ENCODE measurements around the gene AKIRIN2.

Gene AKIRIN2

DNA sequence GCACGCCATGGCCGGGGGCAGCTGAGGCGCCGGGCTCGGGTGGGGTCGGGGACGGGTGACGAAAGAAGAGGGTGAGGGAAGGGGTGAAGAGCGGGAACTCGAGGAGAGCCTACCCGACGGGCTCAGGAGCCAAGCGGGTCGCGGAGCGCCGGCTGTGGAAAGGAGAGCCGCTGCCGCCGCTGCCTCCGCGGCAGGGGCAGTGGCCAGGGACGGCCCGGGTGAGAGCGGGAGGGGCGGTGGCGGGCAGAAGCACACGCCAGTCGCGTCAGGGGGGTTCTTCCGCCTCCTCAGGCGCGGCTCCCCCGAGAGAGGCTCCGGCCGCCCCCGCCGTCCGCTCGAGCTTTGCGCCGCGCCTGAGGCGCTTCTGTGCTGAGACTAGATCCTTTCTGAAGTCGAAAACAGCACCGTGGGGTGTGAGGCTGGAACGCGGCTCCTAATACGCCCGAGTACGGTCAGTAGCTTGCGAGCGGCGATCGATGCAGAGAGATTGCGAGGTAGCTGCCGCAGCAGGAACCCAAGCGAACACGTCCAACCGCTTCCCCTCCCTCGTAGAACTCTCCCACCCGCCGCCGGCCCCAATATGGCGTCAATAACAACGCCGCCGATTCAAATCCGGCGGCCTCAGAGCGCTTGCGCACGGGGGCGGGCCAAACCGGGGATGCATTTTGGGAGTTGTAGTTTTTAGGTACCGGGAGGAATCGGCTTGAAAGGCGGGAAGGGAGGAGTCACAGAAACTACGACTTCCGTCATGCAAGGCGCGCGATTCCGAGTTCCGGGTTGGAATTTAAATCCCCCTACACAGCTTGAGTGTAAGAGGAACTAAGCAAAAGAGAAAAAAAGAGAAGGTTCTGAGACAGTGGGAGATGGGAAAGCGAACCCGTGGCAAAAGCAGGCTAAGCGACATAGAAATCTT is at the start of gene AKIRIN2:
TSS of gene AKIRIN2 (minus strand) at position 558 of the 913 bp plus-strand sequence. CDS start at position 9, 549 bp downstream.
- peak within 1 kb of the TSS; percentile 81 to 99 (median 98) for H3K27ac ChIP-seq
- H3K4me3 ChIP-seq: peak within 1 kb of the TSS; percentile 65 to 98 (median 79)

DNA sequence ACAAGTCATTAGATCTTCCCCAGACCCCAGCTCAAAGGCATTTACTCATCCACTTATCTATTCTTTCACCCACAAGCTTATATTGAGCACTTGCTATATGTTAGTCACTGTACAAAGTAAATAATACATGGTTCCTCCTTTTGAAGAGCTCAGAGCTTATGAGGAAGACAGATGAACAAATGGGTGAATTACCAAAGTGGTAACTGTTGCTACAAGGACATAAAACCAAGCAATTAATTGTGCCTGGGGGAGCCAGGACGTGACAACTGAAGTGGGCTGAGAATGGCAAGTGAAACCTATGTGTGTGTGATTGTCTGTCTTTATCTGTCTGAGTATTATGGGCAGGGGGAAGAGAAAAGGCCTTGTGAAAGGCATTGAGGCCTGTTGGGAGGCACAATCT is 45.6 kb upstream of the AKIRIN2 start:
- H3K27ac ChIP-seq: peak overlapping the region in 1 of 21 experiments; percentile 16

DNA sequence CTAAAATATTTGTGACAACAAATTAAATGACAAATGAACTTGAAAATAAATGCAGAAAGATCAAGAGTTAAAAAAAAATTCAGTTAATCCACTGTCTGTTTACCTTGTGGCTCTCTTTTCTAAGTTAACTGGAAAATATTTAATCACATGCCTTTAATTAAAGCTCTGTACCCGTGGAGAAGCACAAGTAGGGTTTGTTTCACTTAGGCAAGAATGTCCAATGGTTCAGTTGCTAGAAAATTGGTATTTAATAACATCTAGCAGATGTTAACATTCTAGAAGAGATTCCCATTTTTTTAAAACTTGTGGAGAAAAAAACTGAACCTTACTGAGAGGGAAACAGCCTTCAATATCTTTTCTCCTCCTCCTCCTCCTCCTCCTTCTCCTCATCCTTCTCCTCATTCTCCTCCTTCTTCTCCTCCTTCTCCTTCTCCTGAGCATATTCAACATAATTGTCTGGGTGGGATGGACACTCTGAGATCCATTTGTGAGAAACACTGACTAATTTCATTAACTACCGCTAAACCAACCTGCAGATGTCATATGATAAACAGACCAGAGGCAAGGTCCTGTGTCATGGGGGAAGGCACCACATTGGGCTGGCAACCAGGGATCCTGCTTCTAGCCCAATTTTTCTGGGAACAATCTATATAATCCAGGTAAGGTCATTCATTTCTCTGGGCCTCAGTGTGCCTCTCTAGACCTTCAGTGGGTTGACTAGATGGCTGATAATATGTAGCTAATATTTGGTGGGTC is 44.1 kb upstream of the AKIRIN2 start:
- no peak overlapping the region for H3K27ac ChIP-seq

More for the DNA sequence above, 45.6 kb upstream of the AKIRIN2 start:
- H3K4me3 ChIP-seq: no peak overlapping the region

DNA sequence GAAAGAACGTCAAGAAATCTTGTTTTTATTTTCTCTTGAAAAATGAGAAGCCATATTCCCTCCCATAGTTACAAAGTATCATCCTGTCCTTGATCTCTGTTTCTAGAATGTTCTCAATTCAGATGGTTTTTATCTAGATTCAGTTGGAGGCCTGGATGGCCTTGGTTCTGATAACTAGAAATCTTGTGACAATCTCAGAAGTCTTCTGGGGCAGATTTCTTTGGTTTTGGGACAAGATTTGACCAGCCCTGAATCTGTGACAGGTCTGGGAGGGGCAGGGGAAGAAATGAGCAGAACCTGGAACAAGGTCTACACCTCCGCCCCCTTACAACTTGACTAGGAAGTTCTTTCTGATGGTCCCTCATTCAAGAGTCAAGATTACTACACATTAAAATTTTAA is 41.4 kb upstream of the AKIRIN2 start:
- Histone ChIP-seq H3K4me3 (no peak overlapping the region), H3K27ac (no peak overlapping the region)

More for the DNA sequence above, 44.1 kb upstream of the AKIRIN2 start:
- H3K4me3 ChIP-seq: no peak overlapping the region

DNA sequence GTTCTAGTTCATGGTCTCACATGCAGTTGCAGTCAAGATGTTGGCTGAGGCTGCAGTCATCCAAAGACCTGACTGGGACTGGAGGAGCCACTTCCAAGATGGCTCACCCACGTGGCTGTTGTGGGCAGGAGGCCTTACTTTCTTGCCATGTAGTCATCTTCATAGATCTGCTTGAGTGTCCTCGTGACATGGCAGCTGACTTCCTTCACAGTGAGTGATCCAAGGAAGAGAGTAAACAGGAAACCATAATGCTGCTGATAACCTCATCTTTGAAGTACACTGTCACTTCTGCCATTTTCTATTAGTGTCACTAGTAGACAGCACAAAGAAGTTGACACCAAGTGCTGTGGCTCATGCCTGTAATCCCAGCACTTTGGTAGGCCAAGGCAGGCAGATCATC is 40.1 kb upstream of the AKIRIN2 start:
- H3K27ac ChIP-seq: peak overlapping the region in 2 of 21 experiments; percentile 19 to 38
- H3K4me3 ChIP-seq: no peak overlapping the region

DNA sequence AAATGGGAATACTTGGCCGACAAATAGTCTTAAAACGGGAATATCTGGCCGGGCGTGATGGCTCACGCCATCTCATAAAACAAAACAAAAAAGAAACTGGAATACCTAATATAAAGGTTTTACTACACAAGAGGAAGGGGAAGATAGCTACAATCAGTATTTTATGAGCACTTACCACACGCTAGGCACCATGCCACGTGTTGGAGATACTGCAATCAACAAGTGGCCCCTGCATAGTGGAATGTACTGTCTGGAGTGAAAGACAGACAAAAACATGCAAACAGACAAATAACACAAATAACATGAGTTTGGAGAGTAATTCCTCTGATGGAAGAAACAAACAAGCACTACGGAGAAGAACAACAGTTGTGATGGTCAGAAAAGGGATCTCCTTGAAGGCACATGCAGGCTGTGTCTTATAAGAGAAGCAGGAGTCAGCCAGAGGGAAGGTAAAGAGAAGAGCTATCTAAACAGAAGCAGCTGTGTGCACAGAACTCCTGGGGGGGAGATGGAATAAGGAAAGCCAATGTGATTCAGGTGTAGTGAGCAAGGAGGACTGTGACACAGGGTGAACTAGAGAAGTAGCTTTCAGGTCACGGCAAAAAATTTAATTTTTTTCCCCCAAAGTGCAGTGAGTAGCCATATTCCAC is 39.1 kb upstream of the AKIRIN2 start:
- Histone ChIP-seq H3K4me3 (no peak overlapping the region), H3K27ac (no peak overlapping the region)

DNA sequence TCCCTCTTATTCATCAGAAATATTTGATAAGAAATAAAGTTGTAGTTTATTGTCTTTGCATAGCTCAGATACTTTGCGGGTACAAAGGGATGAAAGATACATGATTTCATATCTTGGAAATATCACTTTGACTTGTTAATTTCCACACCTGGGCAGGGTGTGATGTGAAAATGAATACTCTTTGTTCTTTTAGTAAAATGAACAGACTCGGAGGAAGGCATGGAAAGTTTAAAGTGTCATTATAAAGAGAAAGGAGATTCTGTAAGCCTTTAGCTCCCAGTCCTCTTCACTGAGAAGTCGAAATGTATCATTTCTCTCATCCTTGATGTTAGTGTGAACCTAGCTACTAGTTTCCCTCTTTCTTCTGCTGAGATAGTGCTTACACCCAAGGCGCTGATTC is 36.7 kb upstream of the AKIRIN2 start:
- H3K27ac ChIP-seq: peak overlapping the region in 3 of 21 experiments; percentile 0 to 75 (median 50)
- H3K4me3 ChIP-seq: no peak overlapping the region

DNA sequence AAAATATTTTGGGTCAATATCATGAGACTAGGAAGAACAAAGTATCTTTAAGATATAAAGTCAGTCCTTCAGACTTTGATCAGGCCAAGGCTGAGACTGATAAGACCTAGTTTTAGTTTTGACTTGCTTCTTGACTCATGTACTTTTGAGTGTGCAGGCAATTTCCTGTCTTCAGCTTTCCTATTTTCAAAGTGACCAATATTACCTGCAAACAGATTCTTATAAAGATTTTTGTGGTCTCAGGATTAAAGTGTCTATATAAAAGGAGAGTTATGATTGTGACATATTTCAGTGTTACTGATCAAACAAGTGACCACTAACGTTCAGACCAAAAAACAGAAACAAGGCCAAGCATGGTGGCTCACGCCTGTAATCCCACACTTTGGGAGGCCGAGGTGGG is 36.0 kb upstream of the AKIRIN2 start:
- Histone ChIP-seq H3K4me3 (no peak overlapping the region), H3K27ac (peak overlapping the region in 3 of 21 experiments; percentile 16 to 75 (median 50))

DNA sequence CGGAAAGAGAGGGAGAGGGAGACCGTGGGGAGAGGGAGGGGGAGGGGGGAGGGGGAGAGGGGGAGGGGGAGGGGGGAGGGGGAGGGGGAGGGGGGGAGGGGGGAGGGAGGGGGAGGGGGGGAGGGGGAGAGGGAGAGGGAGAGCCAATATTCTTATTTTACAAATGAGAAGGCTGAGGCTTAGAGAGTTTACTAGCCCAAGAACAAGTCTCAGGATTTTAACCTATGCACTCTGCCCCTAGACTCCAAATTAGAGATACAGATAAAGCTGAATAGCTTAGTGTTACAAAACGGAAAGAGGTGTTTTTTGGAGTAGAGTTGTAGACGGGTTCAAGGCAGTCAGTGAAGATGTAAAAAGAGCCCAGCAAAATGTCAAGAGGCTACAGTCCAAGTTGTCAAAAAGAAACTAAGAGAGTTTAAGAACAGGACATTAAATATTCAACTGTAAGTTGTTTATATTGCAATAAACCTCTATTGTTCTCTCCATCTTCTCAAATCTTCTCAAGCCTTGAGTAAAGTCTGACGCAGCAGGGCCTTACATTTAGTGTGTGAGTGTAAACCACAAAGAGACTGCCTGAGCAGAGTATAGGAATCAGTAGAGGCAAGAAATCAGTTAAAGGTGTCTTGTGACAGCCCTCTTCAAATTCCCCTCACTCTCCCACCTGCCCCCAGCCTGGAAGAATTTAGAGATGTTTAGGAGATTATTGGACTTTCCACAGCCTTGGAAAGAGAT is 34.9 kb upstream of the AKIRIN2 start:
- Histone ChIP-seq H3K4me3 (no peak overlapping the region), H3K27ac (peak overlapping the region in 8 of 21 experiments; percentile 17 to 75 (median 33))

DNA sequence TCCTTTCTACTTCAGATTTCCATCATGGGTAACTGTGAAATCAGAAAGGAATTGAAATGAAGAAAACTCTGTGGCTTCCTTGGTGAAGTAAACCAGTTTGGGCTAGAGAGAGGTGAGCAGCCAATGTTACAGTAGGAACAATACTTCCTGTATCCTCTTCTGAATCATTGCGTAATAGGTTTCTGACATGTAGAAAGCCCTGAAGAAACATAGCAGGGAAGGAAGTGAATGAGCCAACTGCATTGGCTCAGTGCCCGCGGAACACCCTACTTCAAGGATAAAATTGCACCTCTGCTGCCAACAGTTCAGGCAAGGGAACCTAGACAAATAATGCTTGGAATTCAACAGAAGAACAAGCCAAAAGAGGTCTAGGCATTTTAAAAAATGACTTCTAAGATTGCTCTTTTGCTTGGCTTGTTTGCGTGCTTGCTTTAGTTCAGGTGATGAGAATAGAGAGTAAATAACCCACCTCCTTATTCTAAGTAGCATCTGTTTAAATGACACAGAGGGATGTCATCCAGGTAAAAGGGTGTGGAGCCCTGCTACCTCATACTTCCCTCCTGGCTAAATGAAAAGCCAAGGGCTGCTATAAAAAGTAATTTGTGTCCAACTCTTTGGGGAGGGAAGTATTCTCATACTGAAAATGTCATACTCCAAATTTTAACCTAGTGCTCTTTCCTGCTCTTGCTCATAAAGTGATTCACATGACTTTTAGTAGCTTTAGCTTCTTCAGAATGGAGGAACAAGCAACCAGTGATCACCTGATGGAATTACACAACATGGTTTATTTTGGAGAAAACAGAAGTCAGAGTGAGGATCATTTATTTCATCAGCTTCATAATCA is 30.0 kb upstream of the AKIRIN2 start:
- H3K27ac ChIP-seq: peak overlapping the region in 20 of 21 experiments; percentile 12 to 83 (median 68)
- no peak overlapping the region for H3K4me3 ChIP-seq

DNA sequence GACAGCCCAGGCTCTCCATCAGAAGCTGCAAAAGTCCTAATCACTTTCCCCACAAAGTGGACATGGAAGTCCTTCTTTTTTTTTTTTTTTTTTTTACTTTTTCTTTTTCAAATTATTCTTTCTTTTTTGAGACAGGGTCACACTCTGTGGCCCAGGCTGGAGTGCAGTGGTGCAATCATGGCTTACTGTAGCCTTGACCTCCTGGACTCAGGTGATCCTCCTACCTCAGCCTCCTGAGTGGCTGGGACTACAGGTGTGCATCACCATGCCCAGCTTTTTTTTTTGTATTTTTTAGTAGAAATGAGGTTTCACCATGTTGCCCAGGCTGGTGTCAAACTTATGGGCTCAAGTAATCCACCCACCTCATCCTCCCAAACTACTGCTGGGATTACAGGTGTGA is 29.0 kb upstream of the AKIRIN2 start:
- peak overlapping the region in 17 of 21 experiments; percentile 33 to 83 (median 68) for H3K27ac ChIP-seq
- H3K4me3 ChIP-seq: no peak overlapping the region

DNA sequence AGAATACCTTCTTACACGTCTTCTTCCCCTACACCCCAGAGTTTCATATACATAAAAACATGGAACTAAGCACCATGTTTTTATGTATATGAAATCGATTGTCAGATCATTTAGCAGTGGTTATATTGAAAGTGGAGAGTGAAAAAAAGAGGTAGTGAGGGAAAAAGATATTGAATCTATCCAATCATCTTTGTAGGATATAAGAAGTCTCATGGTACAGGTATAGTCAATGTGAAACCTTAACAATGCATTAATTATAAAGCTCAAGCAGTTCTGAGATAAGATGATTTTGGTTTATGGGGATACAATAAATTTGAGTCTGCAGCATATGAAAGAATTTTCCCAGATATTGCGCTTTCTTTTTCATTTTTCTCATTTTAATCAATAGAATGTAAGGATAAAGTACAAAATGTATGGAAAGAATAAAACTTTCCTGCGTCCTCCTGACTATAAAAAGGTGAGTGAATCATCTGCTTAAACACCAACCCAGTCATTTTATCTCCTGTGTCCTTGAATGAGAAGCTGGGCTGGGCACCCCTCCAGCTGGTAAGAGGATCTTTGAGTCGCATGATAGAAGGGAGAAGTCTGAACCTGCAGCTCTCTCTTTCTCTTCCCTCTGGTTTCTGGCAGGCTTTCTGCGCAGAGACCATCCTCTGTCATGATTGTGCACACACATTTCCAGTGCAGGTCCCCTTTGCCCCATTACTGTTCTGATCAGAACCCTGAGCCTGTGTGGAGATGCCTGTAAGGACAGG is 28.1 kb upstream of the AKIRIN2 start:
- H3K27ac ChIP-seq: peak overlapping the region in 8 of 21 experiments; percentile 18 to 83 (median 68)
- H3K4me3 ChIP-seq: no peak overlapping the region

DNA sequence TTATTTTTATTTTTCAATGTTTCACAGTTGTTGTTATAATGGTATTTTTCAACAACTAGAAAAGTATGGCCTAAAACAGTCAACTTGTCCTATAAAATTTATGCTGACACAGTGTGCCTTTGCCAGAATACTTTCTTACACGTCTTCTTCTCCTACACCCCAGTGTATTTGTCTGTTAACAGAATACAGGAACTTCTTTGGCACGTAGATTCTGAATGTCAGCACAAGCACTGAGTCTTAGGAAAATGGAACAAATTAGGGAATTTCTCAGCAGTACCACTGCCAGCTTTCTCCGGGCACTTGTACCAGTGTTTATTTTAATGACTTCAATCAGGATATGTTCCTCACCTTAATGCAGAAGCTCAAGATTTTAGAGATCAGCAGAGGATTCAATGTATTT is 26.7 kb upstream of the AKIRIN2 start:
- Histone ChIP-seq H3K4me3 (no peak overlapping the region), H3K27ac (peak overlapping the region in 1 of 21 experiments; percentile 26)

DNA sequence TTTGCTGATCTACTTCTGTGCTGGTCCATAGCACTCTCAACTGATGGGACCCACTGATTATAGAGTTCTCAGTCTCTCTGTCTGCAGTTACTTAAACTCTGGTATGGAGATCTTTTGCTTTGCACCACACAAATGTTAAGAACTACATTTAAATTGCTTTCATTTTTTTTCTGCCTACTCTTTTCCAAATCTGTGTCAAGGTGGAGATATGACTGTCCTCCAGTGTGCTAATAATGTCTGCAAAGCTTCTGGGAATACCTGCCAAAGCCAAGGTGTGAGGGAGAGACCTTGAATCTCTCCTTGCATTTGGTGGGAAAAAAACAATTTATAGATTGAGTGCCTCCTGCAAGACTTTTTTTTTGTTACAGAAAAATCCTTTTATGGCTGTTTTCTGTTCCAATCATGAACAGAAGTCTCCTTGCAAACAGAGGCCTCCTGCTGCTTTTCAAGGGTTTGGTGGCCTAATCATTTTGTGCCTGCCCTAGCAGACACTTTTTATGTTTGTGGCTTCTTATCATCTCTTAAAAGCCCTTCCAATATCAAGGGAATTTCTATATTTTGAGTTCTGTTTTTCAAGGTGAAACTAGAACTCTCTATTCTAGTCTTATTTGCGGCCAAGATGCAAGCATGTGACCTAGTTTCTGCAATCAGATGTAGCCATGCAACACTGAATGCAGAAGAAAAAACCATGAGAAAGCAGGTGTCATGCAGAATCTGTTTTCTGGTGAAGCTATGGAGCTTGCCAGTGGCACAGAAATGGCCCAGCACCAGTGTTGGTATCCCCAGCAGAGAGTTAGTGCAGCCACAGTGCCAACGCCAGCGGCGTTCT is 23.2 kb upstream of the AKIRIN2 start:
- H3K27ac ChIP-seq: peak overlapping the region in 5 of 21 experiments; percentile 10 to 69 (median 26)

DNA sequence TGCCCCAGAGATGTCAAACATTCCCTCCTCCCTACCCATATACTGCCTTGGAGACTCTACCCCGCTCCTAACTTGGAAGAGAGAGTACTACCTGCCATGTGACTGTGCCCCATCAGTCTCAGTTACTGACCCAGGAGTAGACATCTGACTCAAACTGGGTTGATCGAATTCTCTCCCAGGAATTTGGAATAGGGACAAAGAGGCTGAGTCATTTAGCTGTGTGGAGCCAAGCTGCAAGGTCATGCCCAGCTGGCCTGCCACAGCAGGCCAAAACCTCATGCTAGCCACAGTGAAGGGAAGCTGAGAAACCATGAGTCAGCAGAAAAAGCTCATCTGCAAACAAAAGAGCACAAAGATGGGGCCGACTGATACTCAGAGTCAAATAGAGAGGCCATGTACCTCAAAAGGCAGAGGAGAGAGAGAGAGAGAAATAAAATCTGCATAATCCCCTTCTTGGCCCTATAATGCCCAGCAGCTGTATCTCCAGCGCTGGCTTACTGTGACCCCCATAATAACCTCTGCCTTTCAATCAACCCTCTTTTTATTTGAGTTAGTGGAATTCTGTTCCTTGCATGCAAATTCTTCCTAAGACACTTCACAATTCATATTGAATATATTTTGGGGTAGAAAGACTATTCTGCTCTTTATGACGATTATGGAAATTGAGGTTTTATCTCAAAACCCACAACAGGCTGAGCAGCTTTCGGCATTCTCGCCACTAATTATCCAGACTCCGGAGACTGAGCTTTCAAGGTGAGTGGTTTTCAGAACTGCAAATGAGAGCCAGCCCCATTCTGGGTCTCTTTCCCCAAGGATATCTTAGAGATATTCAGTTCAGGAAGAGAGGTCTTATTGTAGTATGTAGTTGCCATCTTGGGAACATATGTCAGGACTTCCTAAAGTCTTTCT is 21.4 kb upstream of the AKIRIN2 start:
- no peak overlapping the region for H3K4me3 ChIP-seq
- H3K27ac ChIP-seq: peak overlapping the region in 10 of 21 experiments; percentile 3 to 65 (median 31)

More for the DNA sequence above, 23.2 kb upstream of the AKIRIN2 start:
- H3K4me3 ChIP-seq: no peak overlapping the region
